NOMO-1 treated with DMSO at 0.1 percent for 48 hours (cell line): ENCODE data around the gene GJB5.

Experiments used
- DNase-seq: peaks from one replicate; lab custom pipeline; 2025; ENCODE audit not compliant: unreplicated experiment; lab: John Stamatoyannopoulos, UW

The GJB5 gene

GRCh38 chr1:34792868-34793727 is 38.3 kb downstream of the GJB5 start, which contains the start of gene GJA4:
TSS of gene GJA4 (plus strand) at chr1:34792999. CDS start at chr1:34794214, 1,215 bp downstream.
- DNase-seq: no peak

GRCh38 chr1:34794001-34794789 is 39.3 kb downstream of the GJB5 start:
- no peak for DNase-seq

- DNase-seq: no peak
These were observed 39.9 kb downstream of the GJB5 start for GRCh38 chr1:34794790-34795180.

- DNase-seq: no peak
These were observed 41.1 kb downstream of the GJB5 start for GRCh38 chr1:34795916-34796315.

GRCh38 chr1:34796990-34797389 is 42.1 kb downstream of the GJB5 start:
- no peak for DNase-seq

- DNase-seq: no peak
These were observed 45.4 kb downstream of the GJB5 start for GRCh38 chr1:34800214-34800613.

GRCh38 chr1:34803770-34804169 is 48.9 kb downstream of the GJB5 start:
- DNase-seq: no peak

GRCh38 chr1:34806396-34806795 is 51.5 kb downstream of the GJB5 start:
- no peak for DNase-seq
